Heart right ventricle (tissue), 16 donors: ENCODE data around the gene TRAK2. TPM values are rescaled to one million over a fixed set of nuclear protein-coding genes. Genes with fewer than 3 reads are reported as not detected.

Experiments used
- ATAC-seq, 8 donors: fragments of 200-7000 bp; cut with Tn5 transposase; one replicate each; pipeline ENCODE4 v1.9.1; 2020; ENCODE audit warnings: mild to moderate bottlenecking in 8 of 8, moderate library complexity in 8 of 8, moderate number of reproducible peaks in 1 of 8
- DNase-seq, 2 donors: peaks; one replicate each; pipeline ENCODE4 v3.0.0-alpha.2; 2020
- H3K27ac ChIP-seq, 10 donors: fragments of 200-600 bp; sonication (generic) in 2 of 10; one replicate each; pipeline versions ENCODE4 v1.5.0 to v1.8.0; 2020 to 2022; ENCODE audit warnings: mild to moderate bottlenecking in 3 of 10
- H3K27me3 ChIP-seq, 7 donors: fragments of 200-600 bp; one replicate each; pipeline ENCODE4 v1.8.0; 2021 to 2022; ENCODE audit warnings: mild to moderate bottlenecking in 2 of 7
- H3K36me3 ChIP-seq, 9 donors: fragments of 200-600 bp; sonication (generic) in 1 of 9; one replicate each; pipeline versions ENCODE4 v1.5.0 to v1.8.0; 2020 to 2022; ENCODE audit warnings: mild to moderate bottlenecking in 2 of 9
- H3K4me1 ChIP-seq, 9 donors: fragments of 200-600 bp; sonication (generic) in 1 of 9; one replicate each; pipeline versions ENCODE4 v1.5.0 to v1.8.0; 2020 to 2022; ENCODE audit warnings: mild to moderate bottlenecking in 4 of 9
- H3K4me3 ChIP-seq, 10 donors: fragments of 200-600 bp; sonication (generic) in 2 of 10; one replicate each; pipeline versions ENCODE4 v1.5.0 to v1.8.0; 2020 to 2022; ENCODE audit warnings: mild to moderate bottlenecking in 7 of 10, moderate library complexity in 2 of 10
- H3K9me3 ChIP-seq, 11 donors: fragments of 200-600 bp in 10 of 11; sonication (generic) in 2 of 11; one replicate each; pipeline versions ENCODE4 v1.5.0 to v1.8.0; 2013 to 2022; ENCODE audit warnings: mild to moderate bottlenecking in 2 of 11, control low read depth in 1 of 11, moderate library complexity in 1 of 11
- WGBS, 2 donors: extraction: QIAGEN DNeasy Blood & Tissue Kit; methylation state at CpG; one replicate each; pipeline ENCODE4 v1.1.7; 2013; ENCODE audit warnings: inconsistent platforms in 1 of 2; 5-methylcytosine and 5-hydroxymethylcytosine counted together
- intact Hi-C, 10 donors: fragments of 100-400 bp; cut with DNase I; formaldehyde crosslinking; loops; one replicate each; pipeline versions ENCODE4 v1.11.1 to v1.14.2; 2022
- long read RNA-seq, 3 donors: library from polyadenylated mRNA; unstranded; transcript quantifications; one replicate each; pipeline ENCODE4 v2.0.0, GENCODE V29; 2020 to 2021
- polyA plus RNA-seq, 2 donors: library from polyadenylated mRNA; stranded (reverse); fragments of 200-250 nt; gene quantifications; one replicate each; pipeline ENCODE4 v1.2.3, GENCODE V29; 2013
- total RNA-seq, 10 donors: library from RNA; stranded (reverse); fragmentation: NEBNext Ultra II Directional in 3 of 10; extraction: Animal tissue kit (Norgen Biotek cat#: 25700) in 3 of 10; gene quantifications; one replicate each; pipeline versions ENCODE4 v1.2.1 to v1.2.4, GENCODE V29; 2021 to 2023
- TF ChIP-seq, protein P1 (sequence below), 9 donors: fragments of 200-600 bp; sonication (generic) in 2 of 9; IDR thresholded peaks; one replicate each; pipeline versions ENCODE4 v1.5.0 to v1.8.0; 2021 to 2022; ENCODE audit warnings: antibody characterized with exemption in 9 of 9, mild to moderate bottlenecking in 5 of 9, moderate library complexity in 1 of 9
- donor health status: Arrhythmogenic right ventricular cardiomyopathy.
- donor health status: ischemic (EF 13 %, LVEDD 7.1; RV severe dilation, severe dysfunction).
- donor health status: healthy with polysubstance abuse.
- donor health status: DM: no; HTN: yes; CAD: no.
- donor health status: DM: no; HTN: no; CAD: no.
- donor health status: ischemic (EF 25% LVEDD 6.9; RV normal size, moderate dysfunction).
- donor health status: ischemic (EF 25% LVEDD 5.7; RV mildly dilated, moderate dysfunction).
- donor health status: healthy.
- donor health status: DM: yes; HTN: yes; CAD: no.
- donor health status: Ischemic cardiomyopathy.
- donor health status: ischemic (EF 35%, LVEDD 5.7; RV mildly dilated, moderate dysfunction).
- donor health status: nonischemic (EF 11% LVEDD 7.7; RV severe dilation, severe dysfunction).
- donor health status: DM: yes; HTN: yes; CAD: no.
- donor health status: PGD.
- donor health status: ischemic (EF 29% LVEDD 5.4; RV normal size, mild dysfunction).
- donor health status: nonischemic (EF 23%, LVEDD 6.1; RV moderate dilation, normal function).

The TRAK2 gene, protein sequence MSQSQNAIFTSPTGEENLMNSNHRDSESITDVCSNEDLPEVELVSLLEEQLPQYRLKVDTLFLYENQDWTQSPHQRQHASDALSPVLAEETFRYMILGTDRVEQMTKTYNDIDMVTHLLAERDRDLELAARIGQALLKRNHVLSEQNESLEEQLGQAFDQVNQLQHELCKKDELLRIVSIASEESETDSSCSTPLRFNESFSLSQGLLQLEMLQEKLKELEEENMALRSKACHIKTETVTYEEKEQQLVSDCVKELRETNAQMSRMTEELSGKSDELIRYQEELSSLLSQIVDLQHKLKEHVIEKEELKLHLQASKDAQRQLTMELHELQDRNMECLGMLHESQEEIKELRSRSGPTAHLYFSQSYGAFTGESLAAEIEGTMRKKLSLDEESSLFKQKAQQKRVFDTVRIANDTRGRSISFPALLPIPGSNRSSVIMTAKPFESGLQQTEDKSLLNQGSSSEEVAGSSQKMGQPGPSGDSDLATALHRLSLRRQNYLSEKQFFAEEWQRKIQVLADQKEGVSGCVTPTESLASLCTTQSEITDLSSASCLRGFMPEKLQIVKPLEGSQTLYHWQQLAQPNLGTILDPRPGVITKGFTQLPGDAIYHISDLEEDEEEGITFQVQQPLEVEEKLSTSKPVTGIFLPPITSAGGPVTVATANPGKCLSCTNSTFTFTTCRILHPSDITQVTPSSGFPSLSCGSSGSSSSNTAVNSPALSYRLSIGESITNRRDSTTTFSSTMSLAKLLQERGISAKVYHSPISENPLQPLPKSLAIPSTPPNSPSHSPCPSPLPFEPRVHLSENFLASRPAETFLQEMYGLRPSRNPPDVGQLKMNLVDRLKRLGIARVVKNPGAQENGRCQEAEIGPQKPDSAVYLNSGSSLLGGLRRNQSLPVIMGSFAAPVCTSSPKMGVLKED
- total RNA-seq = 100 to 1,000 TPM; 124 to 190 (median 169) TPM
- 10 to 100 TPM; 16.6 to 49.5 TPM for polyA plus RNA-seq
- long read RNA-seq, donor 1, full-length matches to known transcripts = 46 of 111 reads
- long read RNA-seq, donor 1, partial matches to known transcripts = 28 of 111 reads
- long read RNA-seq, donor 1, other reads (novel, unspliced or antisense) = 37 of 111 reads
- long read RNA-seq, donor 2, full-length matches to known transcripts = 59 of 161 reads
- long read RNA-seq, donor 2, partial matches to known transcripts = 54 of 161 reads
- long read RNA-seq, donor 2, other reads (novel, unspliced or antisense) = 48 of 161 reads
- long read RNA-seq, donor 3, full-length matches to known transcripts = 77 of 224 reads
- long read RNA-seq, donor 3, partial matches to known transcripts = 70 of 224 reads
- long read RNA-seq, donor 3, other reads (novel, unspliced or antisense) = 77 of 224 reads

- intact Hi-C loops = loop anchor here in 8 of 10 donors (1.0 to 10.0 kb wide), 8 partner anchors 19 to 217 kb away; no protein-coding TSS in a partner anchor
Measured at GRCh38 chr2:201451292-201452057, at the start of gene TRAK2, which contains the start of gene STRADB. TSS of gene TRAK2 (minus strand) at chr2:201451458. CDS start at chr2:201420507, 30,951 bp downstream. TSS of gene STRADB (plus strand) at chr2:201451740. CDS start at chr2:201454841, 3,101 bp downstream.

DNA sequence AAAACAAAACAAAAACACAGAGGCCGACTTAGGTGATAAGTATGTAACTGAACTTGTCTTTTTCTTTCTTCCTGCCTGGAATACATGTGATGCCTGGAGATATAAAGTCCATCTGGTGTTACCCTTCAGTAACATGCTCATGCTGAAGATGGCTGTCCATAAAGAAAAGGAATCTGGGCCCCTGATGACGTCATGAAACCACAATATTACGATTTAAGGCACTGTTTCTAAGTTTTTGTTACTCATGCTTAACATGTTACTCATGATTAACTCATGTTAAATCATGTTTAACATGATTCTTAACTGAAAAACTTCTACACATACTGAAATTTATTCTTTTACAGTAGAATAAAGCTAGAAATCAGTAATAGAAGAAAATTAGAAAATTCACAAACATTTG lies 49.3 kb upstream of the TRAK2 start:
- intact Hi-C loops = no loop called here
- TF ChIP-seq, protein P1, sequence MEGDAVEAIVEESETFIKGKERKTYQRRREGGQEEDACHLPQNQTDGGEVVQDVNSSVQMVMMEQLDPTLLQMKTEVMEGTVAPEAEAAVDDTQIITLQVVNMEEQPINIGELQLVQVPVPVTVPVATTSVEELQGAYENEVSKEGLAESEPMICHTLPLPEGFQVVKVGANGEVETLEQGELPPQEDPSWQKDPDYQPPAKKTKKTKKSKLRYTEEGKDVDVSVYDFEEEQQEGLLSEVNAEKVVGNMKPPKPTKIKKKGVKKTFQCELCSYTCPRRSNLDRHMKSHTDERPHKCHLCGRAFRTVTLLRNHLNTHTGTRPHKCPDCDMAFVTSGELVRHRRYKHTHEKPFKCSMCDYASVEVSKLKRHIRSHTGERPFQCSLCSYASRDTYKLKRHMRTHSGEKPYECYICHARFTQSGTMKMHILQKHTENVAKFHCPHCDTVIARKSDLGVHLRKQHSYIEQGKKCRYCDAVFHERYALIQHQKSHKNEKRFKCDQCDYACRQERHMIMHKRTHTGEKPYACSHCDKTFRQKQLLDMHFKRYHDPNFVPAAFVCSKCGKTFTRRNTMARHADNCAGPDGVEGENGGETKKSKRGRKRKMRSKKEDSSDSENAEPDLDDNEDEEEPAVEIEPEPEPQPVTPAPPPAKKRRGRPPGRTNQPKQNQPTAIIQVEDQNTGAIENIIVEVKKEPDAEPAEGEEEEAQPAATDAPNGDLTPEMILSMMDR (IDR thresholded peaks at IDR 0.05) = no peak
- 59 to 63% methylated on average over 3 of the region's 3 CpGs for WGBS, 2 donors
- no peak overlapping the region for H3K4me3 ChIP-seq
- no peaks in the 10 kb centered on the region for H3K36me3 ChIP-seq
- ATAC-seq (no peak), DNase-seq (no peak)
- H3K9me3 ChIP-seq = peaks cover 0 to 29% (median 9%) of the 10 kb centered on the region in 11 donors
- H3K27ac ChIP-seq = no peak overlapping the region
- no peaks in the 10 kb centered on the region for H3K4me1 ChIP-seq
- no peaks in the 10 kb centered on the region for H3K27me3 ChIP-seq

More at GRCh38 chr2:201451292-201452057, at the start of gene TRAK2, which contains the start of gene STRADB:
- H3K4me1 ChIP-seq = peaks cover under 1 to 61% (median 50%) of the 10 kb centered on the region in 9 donors
- H3K36me3 ChIP-seq = peaks cover 0 to 37% (median 0%) of the 10 kb centered on the region in 9 donors
- ATAC-seq = peak; percentile 98 to 99 (median 98)
- no peaks in the 10 kb centered on the region for H3K9me3 ChIP-seq
- no peaks in the 10 kb centered on the region for H3K27me3 ChIP-seq
- peak within 1 kb of the TSS; percentile 73 to 90 (median 84) for H3K4me3 ChIP-seq
- DNase-seq = peak; percentile 95 to 97
- TF ChIP-seq, protein P1 (IDR thresholded peaks at IDR 0.05) = peak in 6 of 9 donors; percentile 9 to 61 (median 43)
- H3K27ac ChIP-seq = peak within 1 kb of the TSS; percentile 90 to 95 (median 94)
- 0 to 1% methylated on average over 70 to 77 of the region's 78 CpGs for WGBS, 2 donors

GRCh38 chr2:201496785-201497184 lies 45.5 kb upstream of the TRAK2 start:
- WGBS, 2 donors = 68 to 77% methylated on average over 1 of the region's 1 CpG

More at GRCh38 chr2:201496785-201497184, 45.5 kb upstream of the TRAK2 start:
- Histone ChIP-seq H3K4me3 (no peak overlapping the region), H3K4me1 (no peaks in the 10 kb centered on the region), H3K27ac (no peak overlapping the region), H3K36me3 (no peaks in the 10 kb centered on the region), H3K27me3 (no peaks in the 10 kb centered on the region), H3K9me3 (peaks cover 0 to 5% (median 0%) of the 10 kb centered on the region in 11 donors)
- ATAC-seq = no peak
- no peak for DNase-seq
- TF ChIP-seq, protein P1 (IDR thresholded peaks at IDR 0.05) = no peak
- intact Hi-C loops = loop anchor here in 1 of 10 donors (5.0 kb wide), 1 partner anchor 1856 kb away; no protein-coding TSS in a partner anchor
